GM12878 (cell line): ENCODE results near the gene CDC37L1.

ENCODE experiments used
- CEBPB ChIP-seq, 2 experiments: fragments of 150-350 bp in 1 of 2; IDR thresholded peaks; 2 replicates each; pipeline ENCODE4 v1.6.1; 2012 to 2014; ENCODE audit warnings: low read depth in 2 of 2, low read length in 2 of 2, borderline replicate concordance in 1 of 2, inconsistent platforms in 1 of 2
- CTCF ChIP-seq, 3 experiments: IDR thresholded peaks in 2 of 3; conservative IDR thresholded peaks in 1 of 3; 2 replicates each; pipeline ENCODE4 v1.5.1; 2011; ENCODE audit warnings: low read depth in 3 of 3, low read length in 3 of 3, mild to moderate bottlenecking in 3 of 3, control low read depth in 2 of 3, moderate library complexity in 2 of 3, inconsistent platforms in 1 of 3, mixed read lengths in 1 of 3; ENCODE audit not compliant: control insufficient read depth in 2 of 3, insufficient read depth in 1 of 3; ENCODE audit errors: extremely low read depth in 1 of 3
- ESRRA ChIP-seq: IDR thresholded peaks from 2 replicates; pipeline ENCODE4 v1.6.1; 2012; ENCODE audit warnings: mild to moderate bottlenecking, low read length, improper control_type of control experiment
- EZH2 ChIP-seq: IDR thresholded peaks from 2 replicates; pipeline ENCODE4 v1.6.1; 2012; ENCODE audit warnings: low read depth, mild to moderate bottlenecking, control low read depth, inconsistent platforms, low read length, borderline replicate concordance; ENCODE audit not compliant: control insufficient read depth
- LARP7 ChIP-seq: fragments of 450-650 bp; IDR thresholded peaks from 2 replicates; pipeline ENCODE4 v1.6.1; 2017; ENCODE audit warnings: mild to moderate bottlenecking
- MLLT1 ChIP-seq: fragments of 450-650 bp; IDR thresholded peaks from 2 replicates; pipeline ENCODE4 v1.6.1; 2016; ENCODE audit warnings: mild to moderate bottlenecking
- NR2C2 ChIP-seq: IDR thresholded peaks from 2 replicates; pipeline ENCODE4 v1.6.1; 2011; ENCODE audit warnings: borderline replicate concordance, low read depth; ENCODE audit not compliant: control insufficient read depth, insufficient read length
- POLR2A ChIP-seq: IDR thresholded peaks from 2 replicates; pipeline ENCODE4 v1.6.1; 2011; ENCODE audit warnings: low read depth, mild to moderate bottlenecking, low read length
- POLR2AphosphoS5 ChIP-seq: IDR thresholded peaks from 2 replicates; pipeline ENCODE4 v1.6.1; 2011; ENCODE audit warnings: mild to moderate bottlenecking, low read length, inconsistent platforms
- REST ChIP-seq: IDR thresholded peaks from 2 replicates; pipeline ENCODE4 v1.6.1; 2012; ENCODE audit warnings: mild to moderate bottlenecking, low read depth, low read length
- SUPT20H ChIP-seq: IDR thresholded peaks from 2 replicates; pipeline ENCODE4 v1.6.1; 2011; ENCODE audit warnings: low read depth, mild to moderate bottlenecking, low read length, moderate library complexity, borderline replicate concordance; ENCODE audit not compliant: control insufficient read depth
- ZNF24 ChIP-seq: fragments of 450-650 bp; IDR thresholded peaks from 2 replicates; pipeline ENCODE4 v1.6.1; 2017; ENCODE audit warnings: antibody characterized with exemption, mild to moderate bottlenecking

- TF ChIP-seq REST (no peak), ESRRA (no peak), ZNF24 (no peak), NR2C2 (no peak), POLR2A (no peak), SUPT20H (no peak), CTCF (IDR thresholded peaks at IDR 0.05 in 2 of 3, conservative IDR thresholded peaks at IDR 0.05 in 1 of 3; ENCODE audit: control insufficient read depth in 2 of 3, extremely low read depth in 1 of 3, insufficient read depth in 1 of 3, low read depth in 3 of 3, low read length in 3 of 3) (no peak), CEBPB (IDR thresholded peaks at IDR 0.05; ENCODE audit: borderline replicate concordance in 1 of 2, low read depth in 2 of 2, low read length in 2 of 2) (no peak), POLR2AphosphoS5 (no peak), LARP7 (no peak), MLLT1 (no peak), EZH2 (no peak)
These were observed 67.1 kb downstream of the CDC37L1 start for GRCh38 chr9:4746278-4747030.
